ENCODE data around the gene IFFO2.

The IFFO2 gene

DNA sequence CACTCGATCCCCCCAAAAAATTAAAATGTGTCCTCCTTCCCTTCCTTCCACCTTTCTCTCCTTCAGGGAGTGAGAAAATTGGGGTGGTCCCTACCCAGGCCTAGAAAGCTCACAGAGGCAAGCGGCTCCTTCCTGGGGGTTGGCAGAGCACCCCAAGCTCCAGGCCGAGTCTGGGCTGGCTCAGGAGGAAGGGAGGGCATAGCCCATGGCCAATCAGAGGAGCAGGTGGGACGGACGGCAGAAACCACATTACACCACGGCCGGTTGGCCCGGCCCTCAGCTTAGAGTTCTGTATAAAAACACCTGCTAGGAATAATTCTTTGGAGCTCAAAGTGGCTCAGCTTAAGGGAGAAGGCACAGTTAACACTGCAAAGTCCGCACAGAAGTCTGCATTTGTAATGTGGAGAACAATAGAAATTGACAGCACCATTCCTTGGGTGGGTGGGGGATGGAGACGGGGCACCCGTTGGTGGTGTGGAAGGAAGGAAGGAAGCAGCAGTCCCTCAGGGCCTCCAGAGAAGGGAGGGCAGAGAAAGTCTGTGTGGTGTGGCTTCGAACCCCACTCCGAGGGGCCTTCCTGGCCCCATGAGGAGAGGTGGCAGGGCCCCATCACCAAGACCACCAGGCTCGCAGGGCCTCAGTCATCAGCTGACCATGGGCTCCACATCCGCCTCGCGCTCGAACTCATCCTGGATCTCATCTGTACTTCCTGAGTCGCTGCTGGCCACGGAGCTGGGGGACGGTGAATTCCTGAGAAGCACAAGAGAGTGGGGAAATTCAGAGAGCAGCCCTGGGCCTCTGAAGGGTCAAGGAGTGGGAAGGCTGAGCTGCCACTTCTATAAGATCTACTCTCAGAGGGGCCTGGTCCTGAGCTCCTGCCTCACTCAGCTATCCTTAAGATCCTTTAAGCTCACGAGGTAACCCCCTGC is 48.3 kb downstream of the IFFO2 start:
- no peak overlapping the region for H3K9ac ChIP-seq (ENCODE audit: insufficient read length, low read depth)
- no peak for DNase-seq (ENCODE audit: low read depth, low spot score)

DNA sequence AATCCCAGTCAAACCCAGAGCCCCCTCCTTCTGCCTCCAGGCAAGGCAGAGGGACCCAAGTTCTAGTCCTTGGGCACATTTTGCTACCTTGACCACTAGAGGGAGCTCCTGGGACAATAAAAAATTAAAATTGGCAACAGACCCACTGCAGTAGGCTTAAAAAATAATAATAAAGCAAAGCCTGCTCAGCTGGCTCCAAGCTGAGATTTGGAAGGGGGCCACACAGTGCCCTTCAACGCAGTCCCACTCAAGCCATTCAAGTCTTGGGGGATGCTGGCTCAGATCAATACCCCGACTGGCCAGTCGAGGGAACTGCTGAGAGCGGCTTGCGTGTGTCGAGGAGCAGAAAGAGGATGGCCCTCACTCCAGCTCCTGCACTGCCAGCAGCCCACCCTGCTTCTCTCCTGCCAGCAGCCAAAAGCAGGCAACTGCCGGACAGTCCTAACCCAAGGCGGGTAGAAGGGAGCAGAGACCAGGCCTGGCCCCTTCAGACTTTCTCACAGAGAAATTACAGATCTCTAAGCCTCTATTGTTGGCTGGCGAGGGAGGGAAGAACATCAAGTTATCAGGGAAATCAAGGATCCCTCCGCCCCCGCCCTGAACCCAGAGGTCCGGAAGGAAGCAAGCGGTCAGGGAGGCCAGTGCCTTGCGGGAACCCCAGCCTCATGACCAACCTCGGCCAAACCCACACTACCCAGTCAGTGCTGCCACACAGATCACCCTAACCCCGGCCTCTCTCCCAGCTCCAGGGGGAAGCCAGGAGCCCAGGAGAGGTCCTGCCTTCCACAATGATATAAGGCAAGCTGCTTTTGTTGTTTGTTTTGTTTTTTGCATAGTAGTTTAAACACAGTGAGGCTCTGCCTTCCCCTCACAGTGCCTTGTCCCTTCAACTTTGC is 49.2 kb downstream of the IFFO2 start:
- Histone ChIP-seq H3K4me1 (ENCODE audit: insufficient read depth, insufficient read length) (peaks cover 5% of the 10 kb centered on the region), H3K9me3 (ENCODE audit: insufficient read depth, low read length) (no peaks in the 10 kb centered on the region), H3K36me3 (ENCODE audit: insufficient read depth, insufficient read length, low read length) (peaks cover 62% of the 10 kb centered on the region), H3K9ac (ENCODE audit: insufficient read length, low read depth) (no peak overlapping the region), H3K4me3 (ENCODE audit: insufficient read length, low read depth) (no peak overlapping the region), H3K27me3 (ENCODE audit: insufficient read depth, insufficient read length) (no peaks in the 10 kb centered on the region)
- TF ChIP-seq SUZ12 (IDR thresholded peaks at IDR 0.05; ENCODE audit: extremely low read depth, insufficient read depth, insufficient read length) (no peak), ZNF274 (IDR thresholded peaks at IDR 0.05; ENCODE audit: low read depth, low read length) (no peak), YY1 (IDR thresholded peaks at IDR 0.05; ENCODE audit: insufficient read depth, insufficient read length) (no peak)
- DNase-seq (ENCODE audit: low read depth, low spot score): peak; percentile 23

More for the DNA sequence above, 48.3 kb downstream of the IFFO2 start:
- H3K4me1 ChIP-seq (ENCODE audit: insufficient read depth, insufficient read length): peaks cover 6% of the 10 kb centered on the region
- TF ChIP-seq ZNF274 (IDR thresholded peaks at IDR 0.05; ENCODE audit: low read depth, low read length): no peak
- TF ChIP-seq YY1 (IDR thresholded peaks at IDR 0.05; ENCODE audit: insufficient read depth, insufficient read length): no peak
- no peak for TF ChIP-seq SUZ12 (IDR thresholded peaks at IDR 0.05; ENCODE audit: extremely low read depth, insufficient read depth, insufficient read length)
- H3K36me3 ChIP-seq (ENCODE audit: insufficient read depth, insufficient read length, low read length): peaks cover 71% of the 10 kb centered on the region
- no peaks in the 10 kb centered on the region for H3K9me3 ChIP-seq (ENCODE audit: insufficient read depth, low read length)
- H3K27me3 ChIP-seq (ENCODE audit: insufficient read depth, insufficient read length): no peaks in the 10 kb centered on the region
- H3K4me3 ChIP-seq (ENCODE audit: insufficient read length, low read depth): no peak overlapping the region

DNA sequence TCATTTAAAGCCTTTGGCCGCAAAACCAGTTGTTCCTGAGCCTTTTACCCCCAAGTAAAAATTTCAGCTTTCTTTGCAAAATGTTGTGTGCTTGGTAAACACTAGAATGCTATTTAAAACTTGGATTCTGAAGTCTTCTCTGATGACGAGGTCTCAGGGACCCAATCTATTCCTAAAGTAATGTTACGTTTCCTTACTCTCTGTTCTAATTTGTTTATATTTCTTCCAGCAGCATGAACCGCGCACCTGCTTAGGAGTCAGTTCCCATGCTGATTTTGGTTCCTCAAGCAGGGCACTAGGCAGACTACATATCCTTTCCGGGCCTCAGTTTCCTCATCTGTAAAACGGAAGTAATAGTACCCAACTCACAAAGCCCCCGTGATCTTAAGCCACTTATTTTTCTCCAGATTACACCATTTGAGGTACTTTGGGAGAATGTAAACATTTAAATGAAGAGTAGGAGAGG is 53.2 kb downstream of the IFFO2 start:
- Histone ChIP-seq H3K27me3 (ENCODE audit: insufficient read depth, insufficient read length) (no peaks in the 10 kb centered on the region), H3K36me3 (ENCODE audit: insufficient read depth, insufficient read length, low read length) (peaks cover 44% of the 10 kb centered on the region), H3K4me3 (ENCODE audit: insufficient read length, low read depth) (peak overlapping the region; percentile 43), H3K9ac (ENCODE audit: insufficient read length, low read depth) (peak overlapping the region; percentile 69), H3K4me1 (ENCODE audit: insufficient read depth, insufficient read length) (peaks cover 6% of the 10 kb centered on the region), H3K9me3 (ENCODE audit: insufficient read depth, low read length) (no peaks in the 10 kb centered on the region)
- DNase-seq (ENCODE audit: low read depth, low spot score): no peak
- TF ChIP-seq SUZ12 (IDR thresholded peaks at IDR 0.05; ENCODE audit: extremely low read depth, insufficient read depth, insufficient read length) (no peak), ZNF274 (IDR thresholded peaks at IDR 0.05; ENCODE audit: low read depth, low read length) (no peak), YY1 (IDR thresholded peaks at IDR 0.05; ENCODE audit: insufficient read depth, insufficient read length) (no peak)

DNA sequence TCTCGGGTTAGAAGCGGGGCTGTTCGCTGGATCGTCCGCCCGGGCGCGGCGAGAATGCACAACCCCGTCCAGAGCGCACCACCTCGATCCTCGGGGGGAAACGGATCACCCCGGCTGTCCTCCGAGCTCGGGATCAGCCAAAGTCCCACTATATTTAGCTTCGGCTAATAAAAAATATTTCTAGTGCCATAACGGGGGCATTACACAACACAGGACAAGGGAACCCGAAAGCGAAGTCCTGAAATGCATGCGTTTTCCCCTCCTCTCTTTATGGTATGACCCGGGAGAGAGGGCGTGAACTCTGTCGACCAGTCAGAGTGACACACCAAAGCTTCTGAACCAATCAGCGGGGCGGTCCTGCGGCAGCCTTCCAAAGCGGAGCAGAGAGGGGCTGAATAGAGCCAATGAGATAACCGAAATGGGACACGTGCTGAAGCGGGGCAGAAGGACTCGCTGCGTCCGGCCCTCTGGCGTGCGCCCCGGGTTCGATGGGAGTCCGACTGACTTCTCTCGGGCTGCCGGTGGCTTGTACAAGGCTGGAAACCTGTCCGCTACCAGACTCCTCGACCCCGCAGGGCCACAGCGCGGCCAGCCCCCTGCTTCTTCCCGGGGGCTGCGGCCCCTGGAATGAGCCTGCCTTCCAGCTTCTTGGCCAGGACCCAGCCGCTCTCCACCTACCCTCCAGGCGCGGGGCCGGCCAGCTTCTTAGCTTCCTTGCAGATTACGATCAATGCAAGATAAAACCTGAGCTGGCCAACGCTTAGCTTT is 53.8 kb downstream of the IFFO2 start, which contains the start of gene ALDH4A1:
ALDH4A1 (minus strand) TSS at position 33 of the 768 bp plus-strand sequence; CDS start at position 1, 32 bp downstream.
- H3K9ac ChIP-seq (ENCODE audit: insufficient read length, low read depth): peak within 1 kb of the TSS; percentile 81
- peaks cover 44% of the 10 kb centered on the region for H3K36me3 ChIP-seq (ENCODE audit: insufficient read depth, insufficient read length, low read length)
- TF ChIP-seq YY1 (IDR thresholded peaks at IDR 0.05; ENCODE audit: insufficient read depth, insufficient read length): no peak
- TF ChIP-seq SUZ12 (IDR thresholded peaks at IDR 0.05; ENCODE audit: extremely low read depth, insufficient read depth, insufficient read length): no peak
- no peak for TF ChIP-seq ZNF274 (IDR thresholded peaks at IDR 0.05; ENCODE audit: low read depth, low read length)
- peak; percentile 92 for DNase-seq (ENCODE audit: low read depth, low spot score)
- H3K4me3 ChIP-seq (ENCODE audit: insufficient read length, low read depth): peak within 1 kb of the TSS; percentile 82
- H3K27me3 ChIP-seq (ENCODE audit: insufficient read depth, insufficient read length): no peaks in the 10 kb centered on the region
- no peaks in the 10 kb centered on the region for H3K9me3 ChIP-seq (ENCODE audit: insufficient read depth, low read length)
- H3K4me1 ChIP-seq (ENCODE audit: insufficient read depth, insufficient read length): peaks cover 3% of the 10 kb centered on the region

DNA sequence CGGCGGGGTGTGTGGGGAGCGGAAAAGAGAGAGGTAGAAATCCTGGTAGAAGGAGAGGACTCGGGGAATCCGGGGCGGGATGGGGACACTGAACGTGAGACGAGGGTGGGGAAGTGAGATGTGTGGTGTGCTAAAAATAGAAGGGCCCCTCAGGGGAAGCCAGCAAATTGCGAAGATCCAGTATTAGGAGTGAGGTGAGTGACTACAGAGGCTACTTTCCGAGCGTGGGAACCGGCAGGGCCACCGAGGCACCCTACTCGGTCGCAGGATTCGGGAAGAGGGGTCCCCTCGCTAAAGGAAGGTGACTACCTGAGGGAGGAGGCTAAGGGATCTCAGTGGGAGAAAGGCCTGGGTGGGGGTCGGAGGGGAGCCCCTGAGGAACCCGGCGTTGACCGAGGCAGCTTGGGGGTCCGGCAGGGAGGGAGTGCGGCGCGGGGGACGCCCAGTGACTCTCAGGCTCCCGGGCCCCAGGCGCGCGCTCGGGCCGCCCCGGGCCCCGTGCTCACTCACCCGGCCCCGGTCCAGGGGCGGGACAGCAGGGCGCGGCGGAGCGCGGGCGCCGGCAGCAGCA is 54.4 kb downstream of the IFFO2 start:
- TF ChIP-seq YY1 (IDR thresholded peaks at IDR 0.05; ENCODE audit: insufficient read depth, insufficient read length) (no peak), SUZ12 (IDR thresholded peaks at IDR 0.05; ENCODE audit: extremely low read depth, insufficient read depth, insufficient read length) (no peak), ZNF274 (IDR thresholded peaks at IDR 0.05; ENCODE audit: low read depth, low read length) (no peak)
- no peaks in the 10 kb centered on the region for H3K9me3 ChIP-seq (ENCODE audit: insufficient read depth, low read length)
- peak overlapping the region; percentile 81 for H3K9ac ChIP-seq (ENCODE audit: insufficient read length, low read depth)
- H3K4me3 ChIP-seq (ENCODE audit: insufficient read length, low read depth): peak overlapping the region; percentile 82
- peaks cover 1% of the 10 kb centered on the region for H3K4me1 ChIP-seq (ENCODE audit: insufficient read depth, insufficient read length)
- H3K36me3 ChIP-seq (ENCODE audit: insufficient read depth, insufficient read length, low read length): peaks cover 42% of the 10 kb centered on the region
- no peak for DNase-seq (ENCODE audit: low read depth, low spot score)
- no peaks in the 10 kb centered on the region for H3K27me3 ChIP-seq (ENCODE audit: insufficient read depth, insufficient read length)
